ENCODE results near the gene AP3B1.
"Not testable (repeated sequence)": the region's sequence is repeated elsewhere in the genome, so short reads cannot be mapped to it uniquely, and the experiment has no call there.

Gene AP3B1

DNA sequence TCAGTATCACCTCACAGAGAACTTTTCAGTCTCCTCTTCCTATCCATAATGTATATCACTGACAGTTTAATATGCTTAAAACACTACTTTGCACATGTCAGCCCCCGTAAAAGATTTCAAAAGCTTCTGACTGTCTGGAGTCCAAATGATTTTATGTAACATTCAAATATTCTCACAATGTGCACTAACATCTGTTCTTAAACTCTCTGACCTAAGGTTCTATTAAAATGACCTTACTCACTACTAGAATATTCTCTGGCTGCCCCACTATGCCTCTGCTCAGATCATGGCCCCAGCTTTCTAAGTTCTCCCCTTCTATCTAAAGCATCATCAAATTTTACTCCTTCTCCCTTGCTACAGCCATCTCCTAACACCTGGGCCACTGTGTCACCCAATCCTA lies 52.5 kb downstream of the AP3B1 start:
- no peak for DNase-seq

DNA sequence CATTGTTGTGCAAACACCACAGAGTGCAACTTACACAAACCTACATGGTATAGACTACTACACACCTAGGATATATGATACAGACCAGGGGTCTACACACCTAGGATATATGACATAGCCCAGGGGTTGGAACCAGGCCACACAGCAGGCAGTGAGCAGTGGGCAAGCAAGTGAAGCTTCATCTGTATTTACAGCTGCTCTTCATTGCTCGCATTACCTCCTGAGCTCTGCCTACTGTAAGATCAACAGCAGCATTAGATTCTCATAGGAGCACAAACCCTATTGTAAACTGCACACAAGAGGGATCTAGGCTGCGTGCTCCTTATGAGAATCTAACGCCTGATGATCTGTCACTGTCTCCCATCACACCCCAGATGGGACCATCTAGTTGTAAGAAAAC lies 56.6 kb downstream of the AP3B1 start:
- DNase-seq, result no peak

DNA sequence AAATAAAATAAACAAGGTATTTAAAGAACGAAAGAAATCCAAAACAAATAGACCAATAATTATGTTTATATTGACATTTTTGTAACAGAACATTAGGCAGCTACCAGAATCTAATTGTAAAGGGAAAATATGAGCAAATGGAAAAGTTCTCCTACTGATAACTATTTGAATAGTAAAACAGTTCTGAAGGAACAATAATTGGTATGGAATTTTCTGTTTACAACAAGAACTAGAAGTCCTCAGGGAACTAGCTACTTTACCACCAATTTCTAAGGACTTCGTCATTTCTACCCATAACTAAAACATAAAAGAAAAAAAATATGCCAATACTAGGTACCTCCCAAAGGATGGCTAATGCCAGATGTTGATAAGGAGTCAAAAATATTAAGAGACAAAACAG lies 58.5 kb downstream of the AP3B1 start:
- no peak for DNase-seq

DNA sequence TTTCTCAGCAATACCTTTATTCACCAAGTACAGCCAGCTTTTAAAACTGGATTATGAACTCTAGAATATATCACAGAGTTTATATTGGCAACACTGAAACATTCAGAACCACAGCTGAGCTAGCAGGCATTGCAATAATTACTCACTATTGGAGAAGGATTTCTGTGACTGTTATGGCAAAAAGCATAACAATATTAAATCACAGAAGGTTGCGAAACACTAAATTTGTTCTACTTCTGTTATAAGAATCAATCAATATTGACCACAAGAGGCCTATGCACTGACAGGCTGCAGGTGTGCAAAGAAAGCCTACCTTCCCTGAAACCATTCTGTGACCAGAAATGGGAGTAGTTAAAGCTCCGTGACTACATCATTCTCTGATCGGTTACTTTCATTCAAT lies 59.2 kb downstream of the AP3B1 start:
- no peak for DNase-seq

DNA sequence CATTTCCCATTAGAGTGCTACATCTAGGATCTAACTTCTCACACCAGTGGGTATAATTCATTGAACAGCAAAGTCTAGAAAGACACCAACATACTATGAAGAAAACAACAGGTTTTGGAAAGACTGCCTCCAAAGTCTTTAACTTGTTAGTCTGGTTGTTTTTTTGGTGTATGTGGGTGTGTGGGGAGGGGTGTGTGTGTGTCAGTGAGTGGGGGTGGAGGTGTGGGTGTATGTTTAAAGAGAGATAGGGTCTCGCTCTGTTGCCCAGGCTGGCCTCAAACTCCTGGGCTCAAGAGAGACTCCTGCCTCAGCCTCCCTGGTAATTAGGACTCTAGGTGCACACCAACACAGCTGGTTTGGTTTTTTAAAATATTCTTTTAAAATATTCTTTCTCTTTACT lies 59.7 kb downstream of the AP3B1 start:
- DNase-seq, result no peak

DNA sequence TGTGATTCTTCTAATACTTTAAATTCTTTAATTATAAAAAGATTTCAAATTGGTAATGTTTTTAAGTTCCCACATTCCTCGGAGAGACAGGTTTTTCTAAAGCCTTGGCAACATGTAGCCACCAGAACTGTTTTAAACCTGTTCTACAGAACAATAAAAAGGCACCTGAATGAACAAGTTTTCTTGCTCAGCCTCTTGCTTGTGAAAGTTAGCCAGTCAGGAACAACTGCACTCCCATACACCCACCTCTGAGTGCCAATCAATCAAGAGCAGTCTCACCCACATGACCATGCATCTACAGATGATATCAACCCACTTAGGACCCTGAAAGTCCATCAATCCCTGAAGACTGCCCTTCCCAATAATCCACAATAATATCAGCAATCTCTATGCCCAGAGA lies 62.3 kb downstream of the AP3B1 start:
- no peak for DNase-seq

DNA sequence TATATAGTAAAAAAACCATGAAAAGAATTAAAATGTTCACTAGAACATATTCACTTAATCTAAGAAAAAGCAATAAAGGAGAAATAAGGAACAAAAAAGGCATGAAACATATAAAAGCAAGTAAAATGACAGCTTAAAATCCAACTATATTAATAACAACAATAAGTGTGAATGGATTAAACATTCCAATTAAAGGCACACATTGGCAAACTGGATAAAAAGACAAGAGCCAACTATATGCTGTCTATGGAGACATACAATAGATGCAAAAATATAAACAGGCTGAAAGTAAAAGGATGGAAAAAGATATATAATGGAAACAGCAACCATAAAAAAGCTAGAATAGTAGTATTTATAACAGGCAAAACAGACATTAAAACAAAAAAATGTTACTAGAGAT lies 70.1 kb downstream of the AP3B1 start:
- DNase-seq, result no peak

DNA sequence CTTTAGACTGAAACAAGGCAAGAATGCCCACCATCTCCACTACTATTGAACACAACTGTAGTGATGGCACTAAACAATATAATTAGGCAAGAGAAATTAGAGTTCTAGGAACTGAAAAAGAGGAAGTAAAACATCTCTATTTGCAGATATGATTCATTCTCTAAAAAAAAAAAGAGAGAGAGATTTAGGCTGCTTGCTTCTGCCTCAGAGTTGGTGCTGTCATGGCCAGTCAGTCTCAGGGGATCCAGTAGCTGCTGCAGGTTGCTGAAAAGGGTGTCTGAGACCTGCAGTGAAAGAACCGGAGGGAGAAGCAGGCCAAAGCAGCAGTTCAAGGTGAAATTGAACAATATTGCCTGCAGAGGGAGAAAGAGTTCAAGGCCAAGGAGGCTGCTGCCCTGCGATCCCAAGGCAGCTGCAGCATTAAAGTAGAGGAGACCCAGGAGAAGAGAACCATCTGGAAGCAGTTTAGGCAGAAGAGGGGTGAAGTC lies 72.5 kb downstream of the AP3B1 start:
- DNase-seq, result no peak

DNA sequence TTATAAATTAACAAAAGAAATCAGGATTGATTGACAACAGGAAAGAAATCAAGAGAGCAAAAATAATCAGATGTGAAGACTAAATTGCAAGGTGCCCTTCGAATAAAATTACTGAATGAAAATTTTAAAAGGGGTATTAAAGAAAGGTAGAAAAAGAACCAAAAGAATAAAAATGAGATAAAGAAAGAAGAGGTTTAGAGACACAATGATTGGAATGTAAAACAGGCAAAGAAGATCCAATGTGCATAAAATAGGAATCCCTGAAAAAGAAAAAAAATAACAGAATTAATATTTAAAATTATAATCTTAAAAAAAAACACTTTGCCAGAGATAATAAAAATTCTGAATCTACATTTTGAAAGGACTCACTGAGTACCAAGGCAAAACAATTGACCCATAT lies 73.0 kb downstream of the AP3B1 start:
- DNase-seq, result no peak

DNA sequence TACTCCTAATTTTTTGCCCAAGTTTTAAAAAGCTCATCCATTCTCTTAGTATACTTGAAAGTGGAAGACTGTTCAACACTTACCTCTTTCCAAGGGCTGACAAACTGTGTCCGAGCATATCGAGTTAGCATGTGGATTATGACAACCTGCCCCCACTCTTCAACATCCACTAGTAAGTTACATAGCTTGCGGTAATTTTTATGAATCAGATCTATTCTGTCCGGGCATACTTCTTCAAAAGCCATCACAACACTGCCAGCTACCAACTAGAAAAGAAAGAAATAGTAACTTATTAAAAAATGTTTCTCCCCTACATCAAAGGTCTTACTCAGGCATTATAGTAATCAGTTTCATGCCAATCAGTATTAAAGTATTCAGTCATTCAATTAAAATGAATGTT lies 78.5 kb downstream of the AP3B1 start:
- DNase-seq, result no peak

DNA sequence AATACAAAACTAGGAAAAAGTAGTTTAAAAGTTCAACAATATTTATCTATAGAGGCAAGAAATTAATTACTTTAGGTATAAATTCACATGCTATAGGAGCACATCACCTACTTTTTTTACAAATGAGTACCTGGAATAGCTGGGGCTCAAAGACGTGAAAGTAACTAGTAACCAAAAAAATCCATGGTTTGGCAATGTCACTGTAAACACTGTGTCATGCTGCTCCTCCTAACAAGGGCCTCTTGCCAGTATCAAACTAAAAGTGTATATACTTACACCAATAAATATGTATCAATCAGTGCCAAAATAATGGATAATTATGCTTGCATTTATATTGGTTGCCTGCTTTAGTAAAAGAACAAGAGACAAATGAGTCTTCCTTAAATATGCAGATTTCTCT lies 78.9 kb downstream of the AP3B1 start:
- DNase-seq, result no peak

DNA sequence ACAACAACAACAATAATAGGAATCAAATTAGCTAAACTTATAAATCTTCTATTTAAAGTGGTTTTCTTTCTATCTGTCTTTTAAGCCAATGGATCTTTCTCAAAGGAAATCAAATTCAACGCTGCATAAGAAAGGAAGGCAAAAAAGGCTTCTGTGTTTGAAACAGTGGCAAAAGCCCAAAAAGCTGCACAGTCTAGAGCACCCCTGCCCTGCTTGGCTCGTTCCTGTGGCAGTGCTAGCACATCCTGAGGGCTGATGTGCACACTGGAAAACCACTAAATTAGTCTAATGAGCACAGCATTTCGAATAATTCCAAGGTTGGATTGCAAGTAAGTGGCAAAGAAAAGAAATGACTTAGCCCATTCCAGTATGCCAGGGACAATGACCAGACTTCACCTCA lies 80.7 kb downstream of the AP3B1 start:
- peak; percentile 52 for DNase-seq

DNA sequence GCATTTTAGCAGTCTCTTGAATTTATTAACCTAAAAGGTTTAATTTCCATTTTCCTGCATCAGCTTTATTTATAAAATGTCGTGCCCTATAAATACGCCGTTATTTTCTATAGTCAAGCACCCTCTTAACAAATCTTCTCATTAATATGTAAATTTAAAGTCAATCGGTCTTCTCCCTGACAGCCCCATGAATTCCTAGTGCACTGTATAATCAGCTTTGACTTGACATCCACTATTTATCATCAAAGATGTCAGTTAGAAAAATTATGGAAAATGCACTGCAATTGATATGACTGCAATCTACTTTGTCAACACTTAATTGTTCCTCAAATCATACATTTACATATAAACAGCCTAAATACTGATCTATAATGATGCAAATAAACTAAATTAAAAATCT lies 83.4 kb downstream of the AP3B1 start:
- no peak for DNase-seq

DNA sequence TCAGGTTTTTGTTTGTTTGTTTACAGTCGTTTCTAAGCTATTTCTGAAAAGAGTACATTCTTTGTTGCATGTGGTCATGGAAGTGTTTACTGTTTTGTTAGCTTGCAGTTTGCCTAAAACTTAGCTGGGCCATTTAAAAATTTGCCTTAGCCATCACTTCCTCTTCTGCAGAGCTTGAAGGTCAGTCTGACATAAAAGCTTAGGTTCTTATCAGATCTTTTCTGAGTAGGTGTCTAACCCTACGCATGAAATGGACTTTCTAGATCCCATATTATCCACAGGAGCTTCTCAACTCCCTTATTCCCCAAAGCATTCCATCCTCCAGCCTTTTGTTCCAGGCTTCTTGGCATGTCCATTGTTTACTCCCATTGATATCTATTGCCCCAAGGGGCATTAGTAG lies 90.3 kb downstream of the AP3B1 start:
- no peak for DNase-seq

DNA sequence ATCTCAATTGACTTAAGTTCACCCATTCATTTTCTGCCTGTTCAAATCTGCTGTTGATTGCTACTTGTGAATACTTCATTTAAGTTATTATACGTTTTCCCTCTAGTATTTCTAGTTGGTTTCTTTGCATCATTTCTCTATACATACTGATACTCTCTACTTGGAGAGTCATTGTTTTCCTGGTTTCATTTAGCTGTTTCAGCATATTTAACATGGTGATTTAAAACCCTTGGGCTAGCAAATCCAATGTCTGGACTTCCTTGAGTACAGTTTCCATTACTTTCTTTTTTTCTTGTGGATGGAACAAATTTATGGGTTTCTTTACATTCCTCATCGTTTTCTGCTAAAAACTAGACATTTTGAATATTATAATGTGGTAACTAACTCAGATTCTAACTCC lies 90.7 kb downstream of the AP3B1 start:
- DNase-seq, result no peak

DNA sequence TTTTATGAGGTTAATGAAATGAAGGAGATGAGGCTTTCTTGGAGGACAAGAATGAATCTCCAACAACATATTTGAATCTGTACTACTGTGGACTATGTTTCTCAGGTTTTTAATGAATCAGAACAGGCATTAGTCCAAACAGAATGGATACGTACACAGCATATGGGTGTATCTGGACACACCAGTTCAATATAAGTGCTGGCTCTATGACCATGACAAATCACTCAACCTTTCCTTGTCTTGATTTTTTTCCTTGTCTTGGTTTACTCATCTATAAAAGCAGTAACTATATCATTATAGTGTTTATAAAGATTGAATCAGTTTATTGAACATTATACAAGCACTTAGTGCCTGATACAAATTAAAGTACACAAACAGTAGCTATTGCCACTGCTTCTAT lies 104.1 kb downstream of the AP3B1 start:
- DNase-seq, result no peak

DNA sequence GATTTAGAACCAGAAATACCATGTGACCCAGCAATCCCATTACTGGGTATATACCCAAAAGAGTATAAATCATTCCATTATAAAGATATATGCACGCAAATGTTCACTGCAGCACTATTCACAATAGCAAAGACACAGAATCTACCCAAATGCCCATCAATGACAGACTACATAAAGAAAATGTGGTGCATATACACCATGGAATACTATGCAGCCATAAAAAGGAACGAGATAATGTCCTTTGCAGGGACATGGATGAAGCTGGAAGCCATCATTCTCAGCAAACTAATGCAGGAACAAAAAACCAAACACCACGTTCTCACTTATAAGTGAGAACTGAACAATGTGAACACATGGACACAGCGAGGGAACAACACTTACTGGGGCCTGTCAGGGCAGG lies 105.8 kb downstream of the AP3B1 start:
- DNase-seq, result not testable (repeated sequence)

DNA sequence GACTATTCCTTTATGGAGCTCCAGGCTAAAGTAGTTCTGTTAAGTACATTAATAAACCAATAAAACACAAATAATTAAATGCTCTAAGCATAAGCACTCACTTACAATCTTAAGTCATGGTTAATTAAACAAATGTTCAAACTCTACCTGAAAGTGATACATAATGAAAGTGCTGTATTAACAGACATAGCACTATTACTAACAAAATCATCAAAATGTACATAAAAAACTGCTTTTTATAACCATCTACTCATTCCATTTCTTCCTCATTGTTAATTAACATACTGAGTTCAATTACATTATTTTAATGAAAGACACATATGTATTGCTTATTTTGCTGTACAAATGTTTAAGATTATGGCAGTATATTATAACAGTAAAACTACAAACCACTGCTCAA lies 107.3 kb downstream of the AP3B1 start:
- no peak for DNase-seq

DNA sequence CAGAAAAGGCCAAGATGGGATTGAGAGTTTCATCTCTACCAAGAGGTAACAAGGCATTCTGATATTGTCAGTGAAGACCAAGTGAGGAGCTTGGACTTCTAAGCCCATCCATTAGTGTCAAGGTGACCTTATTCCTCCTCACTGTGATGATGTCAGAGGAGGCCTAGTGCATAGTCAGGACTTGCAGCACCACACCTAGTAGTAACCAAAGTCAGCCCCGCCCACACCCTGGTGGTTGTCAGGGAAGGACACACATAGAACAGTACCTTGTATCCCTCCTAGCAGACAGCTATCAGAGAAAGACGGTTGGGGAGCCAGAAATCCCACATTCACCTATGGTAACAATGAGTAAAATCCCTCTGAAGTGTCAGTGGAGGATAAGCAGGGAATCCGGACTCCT lies 111.7 kb downstream of the AP3B1 start:
- DNase-seq, result no peak

DNA sequence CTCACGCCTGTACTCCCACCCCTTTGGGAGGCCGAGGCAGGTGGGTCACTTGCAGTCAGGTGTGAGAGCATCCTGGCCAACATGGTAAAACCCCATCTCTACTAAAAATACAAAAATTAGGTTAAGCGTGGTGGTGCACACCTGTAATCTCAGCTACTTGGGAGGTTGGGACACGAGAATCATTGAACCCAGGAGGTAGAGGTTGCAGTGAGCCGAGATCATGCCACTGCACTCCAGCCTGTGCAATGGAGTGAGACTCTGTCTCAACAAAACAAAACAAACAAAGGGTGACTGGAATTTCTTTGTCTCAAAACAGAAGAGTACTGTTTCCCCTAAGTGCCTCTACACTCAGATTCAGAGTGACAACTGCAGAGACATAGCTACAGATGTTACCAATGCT lies 116.1 kb downstream of the AP3B1 start:
- DNase-seq, result no peak

DNA sequence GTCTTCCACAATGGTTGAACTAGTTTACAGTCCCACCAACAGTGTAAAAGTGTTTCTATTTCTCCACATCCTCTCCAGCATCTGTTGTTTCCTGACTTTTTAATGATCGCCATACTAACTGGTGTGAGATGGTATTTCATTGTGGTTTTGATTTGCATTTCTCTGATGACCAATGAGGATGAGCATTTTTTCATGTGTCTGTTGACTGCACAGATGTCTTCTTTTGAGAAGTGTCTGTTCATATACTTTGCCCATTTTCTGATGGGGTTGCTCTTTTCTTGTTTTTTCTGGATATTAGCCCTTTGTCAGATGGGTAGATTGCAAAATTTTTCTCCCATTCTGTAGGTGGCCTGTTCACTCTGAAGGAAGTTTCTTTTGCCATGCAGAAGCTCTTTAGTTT lies 124.2 kb downstream of the AP3B1 start:
- not testable (repeated sequence) for DNase-seq

DNA sequence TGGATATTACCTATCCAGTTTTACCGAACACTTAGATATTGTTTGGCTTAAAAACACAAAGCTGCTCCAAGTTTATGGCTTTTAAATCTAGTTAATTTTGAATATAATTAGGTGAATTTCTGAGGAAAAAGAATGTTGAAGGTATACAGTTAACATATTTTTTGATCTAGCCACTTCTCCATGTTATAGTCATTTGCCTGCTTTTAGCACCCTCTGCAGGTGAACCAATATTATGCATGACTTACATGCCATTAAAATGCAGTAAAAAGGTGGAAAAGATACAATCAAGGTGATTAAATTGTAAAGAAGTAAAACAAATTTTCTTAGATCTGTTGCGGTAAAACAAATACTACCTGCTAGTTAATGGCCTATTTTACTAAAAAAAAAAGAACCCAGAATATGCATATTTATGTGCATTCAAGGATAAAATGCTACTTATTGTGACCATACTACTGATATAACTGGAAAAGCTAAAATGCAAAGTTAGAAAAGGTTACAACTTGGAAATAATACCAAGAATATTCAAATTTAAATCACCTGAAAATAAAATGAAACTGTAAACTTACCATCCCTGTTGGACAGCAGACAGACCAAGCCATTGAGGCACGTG lies 132.1 kb downstream of the AP3B1 start:
- peak; percentile 29 for DNase-seq

DNA sequence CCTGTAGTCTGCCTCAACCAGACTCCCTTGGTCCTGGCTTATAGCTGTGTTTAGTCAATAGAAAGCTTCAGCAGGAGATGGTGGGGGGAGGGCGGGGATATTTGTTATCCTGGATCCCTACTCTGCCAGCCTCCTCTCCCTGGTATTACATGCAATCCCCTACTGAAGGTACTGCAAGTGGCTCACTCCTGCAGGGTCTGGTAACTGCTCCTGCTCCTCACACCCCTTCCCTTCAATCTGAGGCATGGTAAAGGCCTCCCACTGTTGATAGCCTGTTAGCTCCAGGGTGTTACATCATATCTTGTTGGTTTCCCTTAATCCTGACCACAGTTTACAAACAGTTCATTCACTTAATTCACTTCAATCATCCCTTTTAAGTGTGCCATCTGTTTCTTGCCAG lies 137.5 kb downstream of the AP3B1 start:
- DNase-seq, result no peak

DNA sequence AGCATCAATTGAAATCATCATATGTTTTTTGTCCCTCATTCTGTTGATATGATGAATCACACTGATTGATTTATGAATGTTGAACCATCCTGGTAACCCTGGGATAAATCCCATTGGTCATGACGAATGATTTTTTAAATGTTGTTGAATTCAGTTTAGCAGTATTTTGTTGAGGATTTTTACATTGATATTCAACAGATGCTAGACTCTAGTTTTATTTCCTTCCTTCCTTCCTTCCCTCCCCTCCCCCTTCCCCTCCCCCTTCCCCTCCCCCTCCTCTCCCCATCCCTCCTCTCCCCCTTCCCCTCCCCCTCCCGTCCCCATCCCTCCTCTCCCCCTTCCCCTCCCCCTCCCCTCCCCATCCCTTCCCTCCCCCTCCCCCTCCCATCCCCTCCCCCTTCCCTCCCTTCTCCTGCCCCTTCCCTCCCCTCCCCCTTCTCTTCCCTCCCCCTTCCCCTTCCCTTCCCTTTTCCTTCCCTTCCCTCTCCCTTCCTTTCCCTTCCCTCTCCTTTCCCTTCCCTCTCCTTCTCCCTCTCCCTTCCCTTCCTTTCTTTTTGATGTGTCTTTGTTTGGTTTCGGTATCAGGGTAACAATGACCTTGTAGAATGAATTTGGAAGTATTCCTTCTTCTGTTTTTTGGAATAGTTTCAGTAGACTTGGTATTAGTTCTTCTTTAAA lies 142.8 kb downstream of the AP3B1 start:
- no peak for DNase-seq

DNA sequence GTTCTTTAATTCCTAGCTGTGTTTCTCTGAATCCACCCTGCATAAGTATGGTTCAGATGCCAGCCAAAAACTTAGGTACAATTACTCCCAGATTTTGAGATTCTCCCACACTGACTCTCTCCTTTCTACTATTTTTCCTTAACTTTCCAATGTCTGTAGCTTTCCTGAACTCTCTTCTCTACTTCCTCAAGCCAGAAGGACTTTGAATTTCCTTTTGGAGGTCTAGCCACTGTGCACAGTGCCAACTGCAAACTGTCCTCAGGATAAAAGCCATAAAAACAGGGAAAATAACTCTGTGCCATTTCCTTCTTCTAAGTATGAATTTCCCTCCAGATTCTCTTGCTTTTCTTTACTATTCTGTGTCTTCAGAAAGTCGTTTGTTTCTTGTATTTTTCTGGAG lies 157.2 kb downstream of the AP3B1 start:
- no peak for DNase-seq

Data from midbrain (tissue), 1 donor.